PC-9 (cell line): Measurements from ENCODE around the gene ZMYND10.

Experiments used
- CTCF ChIP-seq: fragments of 200-600 bp; sonication (generic); conservative IDR thresholded peaks from 2 replicates; pipeline ENCODE4 v1.6.1; 2017; ENCODE audit warnings: mixed run types, antibody characterized with exemption, mild to moderate bottlenecking, moderate library complexity
- EZH2 ChIP-seq: fragments of 200-600 bp; sonication (generic); IDR thresholded peaks from 2 replicates; pipeline ENCODE4 v1.8.0; 2017; ENCODE audit warnings: antibody characterized with exemption, low read depth

GRCh38 chr3:50297384-50297775, 48.2 kb downstream of the ZMYND10 start:
- TF ChIP-seq CTCF = no peak
- TF ChIP-seq EZH2 = no peak
